Measurements from ENCODE around the gene OBSCN. TPM values are rescaled to one million over a fixed set of nuclear protein-coding genes. Genes with fewer than 3 reads are reported as not detected.

The OBSCN gene
- total RNA-seq, 1 donor from 2014 or later, result 16.9 TPM

DNA sequence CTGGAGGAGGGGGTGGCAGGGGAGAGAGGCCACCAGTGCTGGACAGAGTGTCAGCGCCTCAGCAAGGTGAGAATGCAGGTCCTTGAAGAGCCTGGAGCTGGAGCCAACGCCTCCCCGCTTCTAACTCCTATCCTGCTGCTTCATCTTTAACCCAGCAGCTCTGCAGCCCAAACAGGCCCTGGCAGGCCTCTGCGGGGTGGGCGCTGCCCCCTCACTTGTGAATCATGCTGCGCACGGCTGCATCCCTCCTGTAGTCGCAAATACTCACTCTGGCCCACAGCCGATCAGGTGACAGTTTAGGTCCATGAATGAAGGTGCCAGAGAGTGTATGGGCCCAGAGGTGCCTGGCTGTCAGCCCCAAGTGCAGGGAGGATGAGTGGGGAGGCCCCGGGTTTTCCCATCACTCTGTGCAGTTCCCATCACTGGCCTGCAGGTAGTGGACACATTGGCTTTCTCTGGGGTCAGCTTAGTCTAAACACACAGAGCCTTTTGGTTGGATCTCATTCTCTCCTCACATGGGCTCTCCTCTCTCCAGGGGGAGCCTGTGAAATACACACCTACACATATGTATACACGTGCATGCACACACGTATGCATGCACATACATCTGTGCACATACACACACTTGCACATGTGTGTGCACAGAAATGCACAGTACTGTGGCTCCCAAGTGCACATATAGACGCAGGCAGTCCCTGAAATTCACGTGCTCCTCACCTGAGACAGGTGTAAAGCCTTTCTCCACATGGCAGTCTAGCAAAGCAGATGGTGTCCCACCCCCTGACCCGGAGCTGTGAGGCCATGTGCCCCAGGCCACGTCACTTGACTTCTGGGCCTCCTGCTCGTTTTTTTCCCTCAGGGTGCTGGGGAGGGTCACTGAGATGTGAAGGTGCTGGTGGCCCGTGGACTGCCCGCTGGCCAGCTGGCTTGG, 146.8 kb downstream of the OBSCN start:
- TF ChIP-seq, protein P1, sequence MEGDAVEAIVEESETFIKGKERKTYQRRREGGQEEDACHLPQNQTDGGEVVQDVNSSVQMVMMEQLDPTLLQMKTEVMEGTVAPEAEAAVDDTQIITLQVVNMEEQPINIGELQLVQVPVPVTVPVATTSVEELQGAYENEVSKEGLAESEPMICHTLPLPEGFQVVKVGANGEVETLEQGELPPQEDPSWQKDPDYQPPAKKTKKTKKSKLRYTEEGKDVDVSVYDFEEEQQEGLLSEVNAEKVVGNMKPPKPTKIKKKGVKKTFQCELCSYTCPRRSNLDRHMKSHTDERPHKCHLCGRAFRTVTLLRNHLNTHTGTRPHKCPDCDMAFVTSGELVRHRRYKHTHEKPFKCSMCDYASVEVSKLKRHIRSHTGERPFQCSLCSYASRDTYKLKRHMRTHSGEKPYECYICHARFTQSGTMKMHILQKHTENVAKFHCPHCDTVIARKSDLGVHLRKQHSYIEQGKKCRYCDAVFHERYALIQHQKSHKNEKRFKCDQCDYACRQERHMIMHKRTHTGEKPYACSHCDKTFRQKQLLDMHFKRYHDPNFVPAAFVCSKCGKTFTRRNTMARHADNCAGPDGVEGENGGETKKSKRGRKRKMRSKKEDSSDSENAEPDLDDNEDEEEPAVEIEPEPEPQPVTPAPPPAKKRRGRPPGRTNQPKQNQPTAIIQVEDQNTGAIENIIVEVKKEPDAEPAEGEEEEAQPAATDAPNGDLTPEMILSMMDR (IDR thresholded peaks at IDR 0.05; ENCODE audit: unreplicated experiment), result no peak
- DNase-seq (ENCODE audit: low spot score), result no peak
- no peak overlapping the region for H3K4me3 Mint-ChIP-seq (ENCODE audit: unreplicated experiment)
- H3K36me3 Mint-ChIP-seq (ENCODE audit: low read depth, unreplicated experiment), result peaks cover 7% of the 10 kb centered on the region
- no peak overlapping the region for H3K27ac Mint-ChIP-seq (ENCODE audit: unreplicated experiment)
- H3K9me3 Mint-ChIP-seq (ENCODE audit: unreplicated experiment), result no peaks in the 10 kb centered on the region
- peaks cover 7% of the 10 kb centered on the region for H3K27me3 Mint-ChIP-seq (ENCODE audit: unreplicated experiment)
- no peaks in the 10 kb centered on the region for H3K4me1 Mint-ChIP-seq (ENCODE audit: unreplicated experiment)

DNA sequence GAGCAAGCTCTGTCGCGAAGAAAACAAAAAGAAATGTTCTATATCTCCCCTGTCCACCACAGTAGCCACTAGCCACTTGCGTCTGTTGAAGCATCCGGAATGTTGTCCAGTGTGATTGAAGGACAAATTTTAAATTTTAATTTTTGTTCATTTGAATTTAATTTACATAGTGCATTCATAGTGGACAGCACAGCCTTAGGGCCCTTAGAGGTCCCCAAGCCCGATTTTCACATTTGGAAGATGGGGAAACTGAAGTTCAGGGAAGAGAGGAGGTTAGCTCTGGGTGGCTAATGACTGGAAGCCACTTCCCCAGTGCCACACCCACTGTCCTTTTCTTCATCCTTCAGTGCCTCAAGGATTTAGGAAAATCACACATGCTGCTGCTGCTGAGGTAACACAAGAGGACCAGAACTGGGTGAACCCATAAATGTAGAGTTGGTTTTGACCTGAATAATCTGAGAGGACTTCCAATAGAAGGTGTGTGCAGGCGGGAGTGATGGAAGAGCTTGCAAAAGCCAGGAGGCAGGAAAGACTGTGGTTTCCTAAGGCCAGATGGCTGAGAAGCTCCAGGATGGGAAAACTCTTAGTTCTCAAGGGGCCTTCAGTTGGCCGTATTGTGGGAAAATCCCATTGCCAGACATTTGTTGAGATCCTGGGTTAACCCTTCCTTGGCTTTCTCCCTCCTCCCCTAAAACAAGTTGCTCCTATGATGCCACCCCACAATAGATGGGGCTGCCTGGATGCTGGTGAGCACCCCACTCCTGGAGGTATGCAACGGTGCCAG, 149.2 kb downstream of the OBSCN start:
- H3K4me1 Mint-ChIP-seq (ENCODE audit: unreplicated experiment), result no peaks in the 10 kb centered on the region
- H3K27me3 Mint-ChIP-seq (ENCODE audit: unreplicated experiment), result peaks cover 6% of the 10 kb centered on the region
- no peaks in the 10 kb centered on the region for H3K36me3 Mint-ChIP-seq (ENCODE audit: low read depth, unreplicated experiment)
- no peaks in the 10 kb centered on the region for H3K9me3 Mint-ChIP-seq (ENCODE audit: unreplicated experiment)
- H3K27ac Mint-ChIP-seq (ENCODE audit: unreplicated experiment), result no peak overlapping the region
- no peak overlapping the region for H3K4me3 Mint-ChIP-seq (ENCODE audit: unreplicated experiment)
- DNase-seq (ENCODE audit: low spot score), result no peak
- TF ChIP-seq, protein P1 (IDR thresholded peaks at IDR 0.05; ENCODE audit: unreplicated experiment), result no peak

DNA sequence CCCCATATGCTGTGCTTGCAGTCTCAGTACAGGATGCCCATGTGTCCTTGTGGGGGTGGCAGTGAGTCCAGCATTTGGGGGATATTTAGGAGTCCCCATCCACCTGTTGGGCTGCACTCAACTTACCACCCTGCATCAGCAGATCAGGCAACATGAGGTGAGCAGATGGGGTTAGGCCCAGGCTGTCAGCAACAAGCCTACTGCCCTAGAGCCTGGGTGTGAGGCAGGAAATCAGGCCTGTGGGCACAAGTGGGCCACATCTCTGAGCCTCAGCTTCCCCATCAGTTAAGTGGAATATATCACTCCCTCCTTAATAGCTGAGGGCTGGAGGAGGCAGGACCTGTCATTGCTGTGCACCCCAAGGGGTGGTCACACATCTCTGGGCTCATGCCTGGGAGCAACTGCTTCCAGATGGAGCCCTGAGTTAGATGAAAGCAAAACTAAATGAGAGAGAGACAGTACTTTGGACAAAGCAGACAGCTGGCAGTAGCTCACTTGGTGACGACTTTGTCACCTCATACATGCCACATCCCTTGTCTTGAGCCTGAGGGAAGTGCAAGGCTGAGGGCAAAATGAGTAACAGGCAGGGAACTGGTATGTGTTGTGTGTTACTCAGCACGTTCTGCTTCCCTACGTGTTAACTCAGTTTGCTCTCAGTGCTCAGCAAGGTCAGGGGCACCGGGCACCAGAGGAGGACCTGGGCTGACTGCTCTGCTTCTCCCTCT, 150.4 kb downstream of the OBSCN start:
- H3K4me1 Mint-ChIP-seq (ENCODE audit: unreplicated experiment), result no peaks in the 10 kb centered on the region
- TF ChIP-seq, protein P1 (IDR thresholded peaks at IDR 0.05; ENCODE audit: unreplicated experiment), result no peak
- H3K4me3 Mint-ChIP-seq (ENCODE audit: unreplicated experiment), result no peak overlapping the region
- DNase-seq (ENCODE audit: low spot score), result no peak
- peaks cover 4% of the 10 kb centered on the region for H3K27me3 Mint-ChIP-seq (ENCODE audit: unreplicated experiment)
- no peaks in the 10 kb centered on the region for H3K9me3 Mint-ChIP-seq (ENCODE audit: unreplicated experiment)
- no peak overlapping the region for H3K27ac Mint-ChIP-seq (ENCODE audit: unreplicated experiment)
- H3K36me3 Mint-ChIP-seq (ENCODE audit: low read depth, unreplicated experiment), result no peaks in the 10 kb centered on the region

DNA sequence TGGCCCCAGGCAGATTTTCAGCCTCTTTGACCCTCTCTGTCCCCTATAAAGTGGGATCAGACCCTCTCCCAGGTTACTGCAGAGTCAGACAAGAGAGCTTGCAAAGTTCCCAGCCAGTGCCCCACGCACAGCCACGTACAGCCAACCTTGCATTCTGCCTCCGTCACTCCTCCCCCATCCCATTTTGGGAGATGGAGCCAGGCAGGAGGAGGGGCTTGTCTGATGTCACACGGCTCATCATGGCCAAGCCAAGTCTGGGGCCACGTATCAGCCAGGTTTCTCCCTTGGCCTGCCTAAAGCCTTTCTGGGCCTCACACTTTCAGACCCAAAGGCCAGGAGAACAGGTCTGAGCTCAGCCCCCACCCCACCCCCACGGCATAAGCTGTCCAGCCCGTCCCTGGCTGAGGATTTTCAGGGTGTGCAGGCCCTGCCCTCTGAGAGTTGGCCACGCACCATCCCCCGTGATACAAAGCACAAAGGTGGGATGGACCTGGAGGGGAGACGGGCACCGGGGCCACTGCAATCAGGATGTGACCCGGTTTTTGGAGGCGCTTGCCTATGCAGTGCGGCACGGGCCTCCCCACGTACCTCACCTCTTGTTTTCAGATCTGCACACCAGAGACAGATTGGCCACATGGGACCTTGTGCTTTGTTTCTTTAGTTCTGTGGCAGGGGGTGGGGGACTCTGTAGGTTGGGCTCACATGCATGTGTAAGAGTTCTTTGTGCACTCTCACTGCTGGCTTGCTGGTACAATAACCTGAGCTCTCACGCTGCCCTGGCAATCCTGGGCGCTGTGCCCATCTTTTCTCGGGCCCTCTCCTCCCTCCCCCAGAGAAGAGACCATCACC, 151.1 kb downstream of the OBSCN start:
- Mint-ChIP-seq H3K27ac (ENCODE audit: unreplicated experiment) (no peak overlapping the region), H3K27me3 (ENCODE audit: unreplicated experiment) (peaks cover 7% of the 10 kb centered on the region), H3K4me3 (ENCODE audit: unreplicated experiment) (no peak overlapping the region), H3K9me3 (ENCODE audit: unreplicated experiment) (no peaks in the 10 kb centered on the region), H3K36me3 (ENCODE audit: low read depth, unreplicated experiment) (no peaks in the 10 kb centered on the region), H3K4me1 (ENCODE audit: unreplicated experiment) (no peaks in the 10 kb centered on the region)
- no peak for DNase-seq (ENCODE audit: low spot score)
- TF ChIP-seq, protein P1 (IDR thresholded peaks at IDR 0.05; ENCODE audit: unreplicated experiment), result no peak
